ENCODE data around the gene NOS1AP. TPM values are rescaled to one million over a fixed set of nuclear protein-coding genes. Genes with fewer than 3 reads are reported as not detected.
A peak's percentile ranks its signal among the peaks of the same experiment; 100 is the strongest.

NOS1AP gene
- total and polyA plus RNA-seq, 2 donors (not counting 3 experiments of a cell fraction or from before 2014, with no cell fraction given): 1.3 to 5.4 TPM

GRCh38 chr1:162302306-162303003, 233.0 kb downstream of the NOS1AP start:
- intact Hi-C loops (cut with micrococcal nuclease): loop anchor here (2.0 kb wide), 1 partner anchor 46 kb away; no protein-coding TSS in a partner anchor
- H3K79me2 ChIP-seq (ENCODE audit: control insufficient read depth, insufficient read depth, low read length): no peaks in the 10 kb centered on the region
- no peak overlapping the region for H3K9ac ChIP-seq (replicated peaks; ENCODE audit: extremely low read depth, insufficient read depth, low read length)
- FAIRE-seq (no peak), DNase-seq (ENCODE audit: low read depth, low spot score) (no peak)
- CTCF ChIA-PET: interaction anchor here (1.5 kb wide), 1 partner anchor 55 kb away, joined by 5 read pairs; no protein-coding TSS in a partner anchor
- H2AFZ ChIP-seq (ENCODE audit: low read depth, low read length): no peak overlapping the region
- peaks cover 28% of the 10 kb centered on the region for H3K4me1 ChIP-seq (ENCODE audit: control insufficient read depth, extremely low read depth, insufficient read depth, low read length)
- no peak overlapping the region for H3K4me3 ChIP-seq (replicated peaks in 1 of 3; ENCODE audit: insufficient read depth in 1 of 3, low read depth in 1 of 3, low read length in 3 of 3)
- H3K27me3 ChIP-seq (ENCODE audit: control insufficient read depth in 2 of 2, insufficient read depth in 2 of 2, low read length in 2 of 2): no peaks in the 10 kb centered on the region
- no TSS peak for BruUV-seq (replicated peaks)
- no peak for TF ChIP-seq CTCF (IDR thresholded peaks at IDR 0.05; ENCODE audit: extremely low read depth in 1 of 2, insufficient read depth in 1 of 2, low read depth in 1 of 2, low read length in 2 of 2)
- TF ChIP-seq GATA2 (IDR thresholded peaks at IDR 0.05; ENCODE audit: insufficient read depth, insufficient read length, low read depth, low read length): no peak
- TF ChIP-seq MYC (IDR thresholded peaks at IDR 0.05; ENCODE audit: low read depth, low read length): no peak
- dilution Hi-C loops (cut with MboI; ENCODE audit: extremely low pct_ligation_motif_present, low sequenced_read_pairs): no loop called here
- no peaks in the 10 kb centered on the region for H3K9me3 ChIP-seq (replicated peaks; ENCODE audit: control insufficient read depth, insufficient read depth, low read length)
- peak overlapping the region; percentile 55 for H3K4me2 ChIP-seq (ENCODE audit: insufficient read depth, low read length)
- POLR2A ChIA-PET: no interaction called here
- H3K9me1 ChIP-seq (replicated peaks; ENCODE audit: control insufficient read depth, extremely low read depth, insufficient read depth, low read length): no peaks in the 10 kb centered on the region
- H3K27ac ChIP-seq (ENCODE audit: insufficient read depth, low read depth, low read length): peak overlapping the region; percentile 53
- H4K20me1 ChIP-seq (replicated peaks; ENCODE audit: control insufficient read depth, extremely low read depth, insufficient read depth, low read length): no peaks in the 10 kb centered on the region
- no peaks in the 10 kb centered on the region for H3K36me3 ChIP-seq (ENCODE audit: control insufficient read depth in 2 of 2, extremely low read depth in 1 of 2, insufficient read depth in 2 of 2, low read length in 2 of 2)

GRCh38 chr1:162303004-162303344, 233.5 kb downstream of the NOS1AP start:
- dilution Hi-C loops (cut with MboI; ENCODE audit: extremely low pct_ligation_motif_present, low sequenced_read_pairs): no loop called here
- peak; percentile 83 for FAIRE-seq
- Histone ChIP-seq H3K9me1 (replicated peaks; ENCODE audit: control insufficient read depth, extremely low read depth, insufficient read depth, low read length) (no peaks in the 10 kb centered on the region), H3K79me2 (ENCODE audit: control insufficient read depth, insufficient read depth, low read length) (no peaks in the 10 kb centered on the region), H3K4me1 (ENCODE audit: control insufficient read depth, extremely low read depth, insufficient read depth, low read length) (peaks cover 28% of the 10 kb centered on the region), H3K9ac (replicated peaks; ENCODE audit: extremely low read depth, insufficient read depth, low read length) (no peak overlapping the region), H3K27me3 (ENCODE audit: control insufficient read depth in 2 of 2, insufficient read depth in 2 of 2, low read length in 2 of 2) (no peaks in the 10 kb centered on the region), H3K9me3 (replicated peaks; ENCODE audit: control insufficient read depth, insufficient read depth, low read length) (no peaks in the 10 kb centered on the region), H2AFZ (ENCODE audit: low read depth, low read length) (no peak overlapping the region), H3K4me3 (replicated peaks in 1 of 3; ENCODE audit: insufficient read depth in 1 of 3, low read depth in 1 of 3, low read length in 3 of 3) (no peak overlapping the region), H4K20me1 (replicated peaks; ENCODE audit: control insufficient read depth, extremely low read depth, insufficient read depth, low read length) (no peaks in the 10 kb centered on the region), H3K4me2 (ENCODE audit: insufficient read depth, low read length) (peak overlapping the region; percentile 55), H3K36me3 (ENCODE audit: control insufficient read depth in 2 of 2, extremely low read depth in 1 of 2, insufficient read depth in 2 of 2, low read length in 2 of 2) (no peaks in the 10 kb centered on the region), H3K27ac (ENCODE audit: insufficient read depth, low read depth, low read length) (peak overlapping the region; percentile 53)
- peak; percentile 55 for DNase-seq (ENCODE audit: low read depth, low spot score)
- no TSS peak for BruUV-seq (replicated peaks)
- ChIA-PET CTCF (interaction anchor here (1.5 kb wide), 1 partner anchor 55 kb away, joined by 5 read pairs; no protein-coding TSS in a partner anchor), POLR2A (no interaction called here)
- TF ChIP-seq FOS (IDR thresholded peaks at IDR 0.05; ENCODE audit: borderline replicate concordance, insufficient read depth, low read length) (peak; percentile 72), POLR2A (IDR thresholded peaks at IDR 0.05; ENCODE audit: low read depth, low read length) (no peak), JUN (IDR thresholded peaks at IDR 0.05; ENCODE audit: borderline replicate concordance, insufficient read depth, insufficient read length, low read depth) (peak; percentile 26), MYC (IDR thresholded peaks at IDR 0.05; ENCODE audit: low read depth, low read length) (no peak)
- intact Hi-C loops (cut with micrococcal nuclease): loop anchor here (2.0 kb wide), 1 partner anchor 46 kb away; no protein-coding TSS in a partner anchor
